HG02588 (cell line): ENCODE results near the gene MGAT5B.

Source experiments
- ATAC-seq: cut with Tn5 transposase; IDR thresholded peaks from one replicate; pipeline ENCODE4 v1.9.1; 2021; ENCODE audit warnings: mild to moderate bottlenecking, moderate library complexity; ENCODE audit not compliant: unreplicated experiment

MGAT5B gene

DNA sequence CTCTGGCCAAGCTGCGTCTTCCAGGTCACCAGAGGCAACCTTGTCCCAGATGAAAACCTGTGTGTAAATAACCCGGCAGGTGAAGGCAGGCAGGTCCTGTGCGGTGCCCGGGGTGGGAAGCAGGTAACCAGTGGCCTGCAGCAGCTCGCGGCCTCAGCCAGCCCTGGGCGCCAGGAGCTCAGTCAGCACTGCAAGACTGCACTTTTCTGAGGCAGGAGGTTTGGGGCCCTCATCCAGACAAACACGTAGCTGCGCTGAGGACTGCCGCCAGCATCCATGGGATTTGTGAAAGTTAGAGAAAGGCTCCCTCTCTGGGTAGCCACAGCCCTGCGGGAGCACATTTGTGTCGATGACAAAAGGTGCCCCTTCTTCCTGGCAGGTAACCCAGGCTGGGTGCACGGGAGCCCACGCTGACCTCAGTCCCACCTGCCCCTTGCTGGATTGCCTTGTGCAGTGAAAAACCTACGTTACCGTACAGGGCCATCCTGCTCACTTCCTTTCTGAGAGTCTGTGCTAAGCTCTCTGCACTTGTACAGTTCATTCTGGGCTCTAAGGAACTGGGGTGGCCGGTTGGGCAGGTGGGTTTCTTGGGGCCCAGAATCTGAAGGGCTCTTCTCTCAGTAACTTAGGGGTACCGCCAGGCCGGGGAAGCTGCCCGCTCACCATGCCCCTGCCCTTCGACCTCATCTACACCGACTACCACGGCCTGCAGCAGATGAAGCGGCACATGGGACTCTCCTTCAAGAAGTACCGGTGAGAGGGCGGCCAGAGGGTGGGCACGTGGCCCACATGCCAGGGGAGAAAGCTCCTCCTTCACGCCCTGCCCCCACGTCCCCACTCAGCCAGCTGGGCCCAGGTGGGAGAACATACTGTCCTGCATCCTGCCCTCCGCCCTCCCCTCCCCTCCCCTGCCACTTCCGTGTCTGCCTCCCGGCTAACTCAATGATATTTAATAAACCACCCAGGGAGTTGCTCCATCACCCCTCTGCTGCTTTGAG is 56.4 kb downstream of the MGAT5B start:
- ATAC-seq: no peak

DNA sequence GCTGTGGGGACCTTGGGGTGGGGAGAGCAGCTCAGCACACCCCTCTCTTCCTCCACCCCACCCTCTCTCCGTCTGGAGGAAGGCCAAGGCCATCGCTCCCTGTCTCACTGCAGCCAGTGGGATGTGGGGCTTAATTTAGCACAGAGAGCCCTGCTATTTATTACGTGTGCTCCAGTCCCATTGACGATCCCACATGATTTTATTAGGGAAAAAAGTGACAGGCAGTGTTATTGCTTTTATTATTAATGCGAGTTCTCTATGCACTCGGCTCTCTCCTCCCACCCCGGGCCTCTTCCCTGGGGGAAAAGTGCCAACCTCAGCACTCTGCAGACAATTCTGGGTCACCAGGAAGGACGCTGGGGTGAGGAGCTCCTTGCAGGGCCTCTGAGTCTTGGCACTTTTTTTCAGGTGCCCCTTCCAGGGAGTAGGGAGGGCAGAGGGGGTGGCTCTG is 57.3 kb downstream of the MGAT5B start:
- no peak for ATAC-seq

DNA sequence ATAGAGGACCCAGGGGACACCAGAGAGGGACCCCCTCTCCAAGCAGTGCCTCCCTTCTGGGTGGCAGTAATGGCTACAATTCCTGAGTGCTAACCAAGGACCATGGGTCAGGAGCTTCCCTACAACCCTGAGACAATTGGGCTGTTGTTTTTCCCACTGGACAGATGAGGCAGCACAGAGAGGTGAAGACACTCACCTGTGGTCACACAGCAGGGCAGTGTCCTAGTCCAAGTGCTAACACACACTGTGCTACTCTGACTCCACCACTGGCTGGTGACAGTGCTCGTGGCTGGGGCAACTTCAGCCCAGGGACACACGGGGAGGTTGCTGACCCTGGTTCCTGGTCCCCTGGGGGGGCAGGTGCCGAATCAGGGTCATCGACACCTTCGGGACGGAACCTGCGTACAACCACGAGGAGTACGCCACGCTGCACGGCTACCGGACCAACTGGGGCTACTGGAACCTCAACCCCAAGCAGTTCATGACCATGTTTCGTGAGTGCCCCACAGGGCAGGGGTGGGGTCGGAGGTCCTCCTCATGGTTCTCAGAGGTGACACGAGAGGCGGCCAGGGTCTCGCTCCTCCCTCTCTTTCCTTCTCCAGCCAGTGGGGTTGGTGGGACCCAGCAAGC is 58.1 kb downstream of the MGAT5B start:
- no peak for ATAC-seq

DNA sequence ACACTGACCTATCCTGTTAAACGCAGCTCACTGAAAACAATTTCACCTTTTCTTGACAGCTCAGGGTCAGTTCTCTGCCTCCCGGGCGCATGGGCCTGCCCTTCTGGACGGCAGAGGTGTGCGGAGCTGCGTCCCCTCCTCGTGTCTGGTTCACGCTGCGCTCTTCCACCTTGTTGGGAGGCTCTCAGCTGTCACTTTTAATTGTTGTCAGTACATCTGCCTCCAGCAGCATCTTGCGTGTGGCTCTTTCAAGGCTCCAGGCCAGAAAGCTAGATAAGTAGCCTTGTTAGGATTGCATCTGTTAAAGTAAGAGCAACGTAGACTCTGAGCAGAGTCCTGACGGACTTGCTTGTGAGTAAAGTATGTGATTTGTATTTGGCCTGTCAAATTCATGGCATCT is 59.4 kb downstream of the MGAT5B start:
- no peak for ATAC-seq

DNA sequence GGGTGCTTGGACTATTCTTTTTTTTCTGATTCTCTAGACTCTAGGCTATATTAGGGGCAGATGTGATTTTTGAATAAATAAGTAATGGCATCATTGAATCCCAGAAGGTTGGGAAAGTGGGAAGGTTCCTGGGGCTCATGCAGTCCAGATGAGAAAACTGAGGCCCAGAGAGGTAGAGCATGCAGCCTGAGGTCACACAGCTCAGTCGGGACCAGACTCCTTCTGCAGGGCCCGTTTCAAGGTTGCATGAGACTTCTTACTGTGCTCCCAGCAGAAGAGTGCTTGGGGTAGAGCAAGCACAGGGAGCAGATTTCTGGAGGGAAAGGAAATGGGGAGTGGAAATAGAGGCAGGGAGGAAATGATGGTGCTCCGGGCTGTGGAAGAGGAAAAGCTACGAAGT is 59.8 kb downstream of the MGAT5B start:
- ATAC-seq: no peak

DNA sequence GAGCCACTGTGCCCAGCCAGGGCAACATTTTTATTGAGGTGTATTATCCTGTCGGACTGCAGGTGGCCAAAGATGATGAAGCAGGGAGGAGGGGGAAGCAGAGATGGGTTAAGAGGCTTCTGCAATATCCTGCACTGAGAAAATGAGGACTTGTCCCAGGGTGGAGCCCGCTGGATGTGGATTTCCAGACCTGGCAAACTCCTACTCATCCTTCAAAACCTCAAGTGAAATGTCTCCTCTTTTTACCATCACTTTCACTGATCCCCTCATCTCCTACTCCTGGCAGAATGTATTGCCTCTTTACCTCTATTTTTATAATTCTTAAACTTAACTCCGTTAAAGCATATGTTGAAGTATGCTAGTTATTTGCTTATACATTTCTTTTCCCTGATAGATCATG is 60.9 kb downstream of the MGAT5B start:
- ATAC-seq: no peak

DNA sequence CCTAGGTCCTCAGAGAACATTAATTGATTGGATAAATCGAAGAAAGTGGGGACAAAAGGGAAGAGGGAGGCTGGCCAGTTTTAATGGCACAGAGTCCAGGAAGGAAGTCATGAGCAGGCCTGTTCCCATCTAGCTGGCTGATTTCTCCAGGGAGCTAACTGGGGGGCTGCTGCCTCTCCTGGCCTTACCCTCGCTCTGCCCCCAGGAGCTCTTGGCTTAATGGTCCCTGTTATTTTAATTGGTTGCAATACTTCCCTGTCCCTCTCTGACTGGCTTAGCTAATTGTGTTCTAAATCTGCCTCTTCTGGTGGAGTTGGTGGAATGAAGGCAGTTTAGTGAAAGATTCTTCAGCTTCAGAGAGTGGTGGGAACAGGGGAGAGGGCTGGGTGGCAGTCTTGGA is 61.4 kb downstream of the MGAT5B start:
- ATAC-seq: no peak

DNA sequence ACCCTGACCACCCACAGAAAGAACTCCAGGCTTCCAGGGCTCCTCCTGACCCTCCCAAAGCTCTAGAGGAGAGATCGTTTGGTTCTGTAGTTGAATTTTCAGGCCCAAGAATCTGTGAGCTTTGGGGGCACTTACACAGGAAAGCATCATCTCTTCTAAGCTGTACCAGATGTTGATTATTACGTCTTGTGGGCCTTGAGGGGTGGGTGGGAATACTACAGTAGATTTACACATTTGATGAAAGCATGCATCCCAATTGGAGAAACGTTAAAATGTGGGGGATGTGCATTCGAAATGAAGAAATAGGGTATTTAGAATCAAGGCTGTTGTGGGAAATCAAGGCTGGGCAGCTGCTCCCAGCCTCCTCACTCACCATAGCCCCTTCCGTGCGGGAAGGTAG is 61.9 kb downstream of the MGAT5B start:
- no peak for ATAC-seq

DNA sequence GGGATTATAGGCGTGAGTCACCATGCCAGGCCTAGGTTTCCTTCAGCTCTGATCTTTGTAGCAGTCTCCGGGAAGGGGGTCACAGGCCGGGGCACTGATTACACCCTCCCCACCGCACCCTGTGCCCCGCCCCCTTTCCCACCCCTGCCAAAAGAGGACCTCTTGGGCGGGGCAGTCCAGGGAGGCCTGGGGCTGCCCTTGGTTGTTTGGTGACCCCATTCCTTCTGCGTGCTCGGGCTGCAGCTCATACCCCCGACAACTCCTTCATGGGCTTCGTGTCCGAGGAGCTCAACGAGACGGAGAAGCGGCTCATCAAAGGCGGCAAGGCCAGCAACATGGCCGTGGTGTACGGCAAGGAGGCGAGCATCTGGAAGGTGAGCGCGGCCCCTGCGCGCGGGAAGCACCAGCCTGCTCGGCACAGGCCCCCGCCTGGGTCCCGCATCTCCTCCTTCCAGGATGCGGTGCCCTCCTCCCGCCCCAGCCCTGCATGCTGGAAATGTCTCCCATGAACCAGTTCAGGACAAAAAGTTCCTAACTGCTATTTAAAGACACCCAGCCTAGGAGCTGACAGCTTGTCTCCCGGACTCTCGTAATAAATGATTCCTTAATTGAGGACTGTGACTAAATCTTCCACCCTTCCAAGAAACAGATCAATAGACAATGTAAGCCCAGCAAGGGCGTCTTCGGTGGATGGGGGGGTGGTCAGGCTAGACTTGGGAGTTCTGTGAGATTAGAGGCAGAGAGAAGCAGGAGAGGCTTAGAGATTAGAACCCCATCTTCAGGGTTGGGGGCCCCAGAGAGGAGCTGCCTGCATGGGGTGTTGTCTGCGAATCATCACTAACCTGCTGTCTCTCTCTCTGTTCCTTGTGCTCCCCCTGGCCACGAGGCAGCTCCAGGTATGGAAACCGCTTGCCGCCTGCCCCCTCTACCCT is 64.5 kb downstream of the MGAT5B start:
- ATAC-seq: no peak

DNA sequence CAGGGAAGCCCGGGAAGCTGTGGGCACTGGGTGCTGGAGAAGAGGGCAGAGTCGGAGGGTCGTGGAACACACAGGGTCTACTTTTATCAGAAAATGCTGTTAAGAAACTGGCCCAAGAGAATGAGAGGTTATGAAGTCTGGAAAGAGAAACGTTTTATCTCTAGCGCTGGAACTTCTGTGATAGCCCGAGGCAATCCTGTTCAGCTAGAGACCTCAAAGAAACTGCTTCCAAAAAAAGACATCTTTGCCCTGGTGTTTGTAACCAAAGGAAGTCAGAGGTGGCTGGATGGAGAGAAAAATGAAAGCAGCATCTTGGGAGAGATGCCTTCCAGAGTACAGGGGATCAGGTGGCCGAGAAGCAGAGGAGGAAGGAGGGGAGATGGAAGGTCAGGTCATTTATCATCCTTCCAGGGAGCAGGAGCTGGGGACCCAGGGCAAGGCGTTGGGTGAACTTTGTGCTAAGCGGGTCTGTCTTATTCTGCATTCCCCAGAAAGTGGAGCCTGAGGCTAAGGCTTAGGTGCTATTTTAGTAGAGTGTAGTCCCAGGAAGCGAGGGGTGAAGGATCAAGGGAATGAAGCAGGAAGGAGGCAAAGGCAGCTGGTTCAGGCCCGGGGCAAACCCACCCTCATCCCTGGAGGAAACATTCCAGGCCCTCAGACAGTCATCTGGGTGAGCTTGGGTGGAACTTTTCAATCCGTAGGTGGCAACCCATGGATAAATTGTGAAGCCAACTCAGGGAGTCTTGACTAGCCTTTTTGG is 66.5 kb downstream of the MGAT5B start:
- ATAC-seq: no peak

DNA sequence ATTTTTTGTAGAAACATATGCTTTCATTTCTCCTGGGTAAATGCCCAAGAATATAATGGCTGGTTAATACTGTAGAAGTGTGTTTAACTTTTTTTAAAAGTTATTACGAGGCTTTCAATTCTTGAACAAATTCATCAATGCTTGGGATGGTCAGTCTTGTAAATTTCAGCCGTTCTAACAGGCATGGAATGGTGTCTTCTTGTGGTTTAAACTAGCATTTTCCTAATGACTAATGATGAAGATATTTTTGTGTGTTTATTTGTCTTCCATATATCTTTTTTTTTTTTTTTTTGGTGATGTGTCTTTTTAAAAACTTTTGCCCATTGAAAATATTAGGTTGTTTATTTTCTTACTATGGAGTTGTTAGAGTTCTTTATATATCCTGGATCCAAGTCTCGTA is 67.1 kb downstream of the MGAT5B start:
- ATAC-seq: no peak

DNA sequence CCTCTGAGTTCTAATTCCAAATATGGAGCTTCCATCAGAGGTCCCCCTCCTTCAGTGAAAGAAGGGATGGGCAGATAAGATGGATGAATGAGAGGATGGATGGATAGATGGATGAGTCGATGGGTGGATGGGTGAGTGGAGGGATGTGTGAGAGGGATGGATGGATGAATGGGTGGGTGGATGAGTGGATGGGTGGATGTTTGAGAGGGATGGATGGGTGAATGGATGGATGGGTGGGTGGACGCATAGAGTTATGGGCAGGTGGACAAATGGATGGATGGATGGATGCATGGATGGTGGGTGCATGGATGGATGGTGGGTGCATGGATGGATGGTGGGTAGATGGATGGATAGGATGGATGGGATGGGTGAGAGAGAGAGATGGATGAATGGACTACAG is 69.0 kb downstream of the MGAT5B start:
- no peak for ATAC-seq

DNA sequence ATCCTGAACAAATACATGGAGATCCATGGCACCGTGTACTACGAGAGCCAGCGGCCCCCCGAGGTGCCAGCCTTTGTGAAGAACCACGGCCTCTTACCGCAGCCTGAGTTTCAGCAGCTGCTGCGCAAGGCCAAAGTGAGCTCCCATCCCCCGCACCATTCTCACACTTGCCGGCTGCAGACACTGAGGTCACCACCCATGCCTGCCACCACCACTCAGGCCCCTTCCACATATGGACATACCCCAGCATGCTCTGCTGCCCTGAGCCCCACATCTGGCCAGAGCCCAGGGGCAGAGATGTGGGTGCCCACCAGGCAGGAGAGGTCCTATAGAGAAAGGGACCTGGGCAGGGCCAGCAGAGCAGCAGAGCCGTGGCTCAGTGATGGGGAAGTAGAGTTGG is 69.8 kb downstream of the MGAT5B start:
- ATAC-seq: no peak

DNA sequence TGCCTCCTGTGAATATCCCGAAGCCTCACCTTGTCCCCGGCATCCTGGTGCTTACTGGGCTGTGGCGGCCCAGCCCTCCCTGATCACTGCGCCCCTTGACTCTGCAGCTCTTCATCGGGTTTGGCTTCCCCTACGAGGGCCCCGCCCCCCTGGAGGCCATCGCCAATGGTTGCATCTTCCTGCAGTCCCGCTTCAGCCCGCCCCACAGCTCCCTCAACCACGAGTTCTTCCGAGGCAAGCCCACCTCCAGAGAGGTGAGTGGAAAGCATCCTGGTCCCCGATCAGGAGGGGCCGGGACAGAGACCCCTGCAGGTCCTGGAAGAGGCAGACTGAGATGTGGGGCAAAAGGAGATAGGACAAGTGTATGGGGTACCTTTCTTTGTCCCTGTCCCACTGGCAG is 72.1 kb downstream of the MGAT5B start:
- no peak for ATAC-seq

DNA sequence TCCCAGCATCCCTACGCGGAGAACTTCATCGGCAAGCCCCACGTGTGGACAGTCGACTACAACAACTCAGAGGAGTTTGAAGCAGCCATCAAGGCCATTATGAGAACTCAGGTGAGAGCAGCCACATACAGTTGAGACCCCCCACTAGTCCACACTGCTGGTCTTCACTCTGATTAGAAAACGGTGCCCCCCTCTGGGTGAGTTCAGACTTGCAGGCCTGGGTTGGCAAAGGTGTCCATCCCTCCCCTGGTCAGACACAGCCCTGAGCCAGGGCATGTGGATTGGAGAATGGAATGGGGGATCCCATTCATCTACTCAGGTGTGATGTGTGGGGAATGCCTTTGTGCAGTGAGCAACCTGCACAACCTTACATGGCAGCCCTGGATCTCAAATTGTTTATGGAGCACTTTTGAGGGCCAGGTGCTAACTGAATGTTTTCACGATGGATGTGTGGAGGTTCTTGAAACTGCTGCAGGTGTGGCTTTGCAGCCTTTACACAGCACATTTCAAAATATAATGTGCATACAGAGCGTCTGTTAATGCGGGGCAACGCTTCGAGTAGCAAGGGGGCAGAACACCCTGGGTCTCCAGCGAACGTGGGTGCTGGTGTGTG is 72.6 kb downstream of the MGAT5B start:
- ATAC-seq: no peak

DNA sequence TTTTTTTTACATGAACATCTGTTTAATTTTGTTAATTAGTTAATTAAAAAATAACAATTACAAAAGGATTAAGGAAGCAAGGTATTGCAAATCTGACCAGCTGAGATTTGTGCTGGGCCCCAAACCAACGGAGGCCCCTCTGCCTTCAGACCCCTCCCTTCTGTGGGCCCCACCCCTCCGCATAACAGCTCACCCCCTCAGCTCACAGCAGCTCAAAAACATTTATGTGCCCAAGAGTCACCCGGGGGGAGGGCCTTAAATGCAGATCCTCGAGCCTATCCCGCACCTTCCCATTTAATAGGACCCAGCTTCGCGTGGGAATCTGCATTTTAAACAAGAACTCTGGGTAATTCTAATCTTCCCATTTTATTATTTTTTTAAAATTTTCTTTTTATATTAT is 75.0 kb downstream of the MGAT5B start:
- no peak for ATAC-seq

DNA sequence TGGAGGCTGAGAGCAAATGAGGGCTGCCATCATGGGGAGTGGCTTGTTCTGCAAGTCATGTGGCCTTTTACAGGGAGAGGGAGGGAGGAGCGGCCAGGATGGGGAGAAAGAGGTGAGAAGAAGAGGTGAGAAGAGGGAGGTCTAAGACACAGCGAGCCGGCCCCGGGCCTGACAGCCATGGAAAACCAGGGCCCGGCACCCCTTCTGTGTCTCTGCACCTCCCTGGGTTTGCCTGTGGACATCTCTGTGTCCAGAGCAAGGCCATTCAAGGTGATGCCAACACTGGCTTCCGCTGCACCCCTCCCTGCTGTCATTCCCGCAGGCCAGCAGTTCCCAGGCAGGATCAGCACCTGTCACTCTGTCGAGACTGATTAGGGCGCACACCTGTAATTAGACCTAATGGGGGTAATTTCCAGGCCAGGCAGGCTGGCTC is 75.6 kb downstream of the MGAT5B start:
- ATAC-seq: no peak

DNA sequence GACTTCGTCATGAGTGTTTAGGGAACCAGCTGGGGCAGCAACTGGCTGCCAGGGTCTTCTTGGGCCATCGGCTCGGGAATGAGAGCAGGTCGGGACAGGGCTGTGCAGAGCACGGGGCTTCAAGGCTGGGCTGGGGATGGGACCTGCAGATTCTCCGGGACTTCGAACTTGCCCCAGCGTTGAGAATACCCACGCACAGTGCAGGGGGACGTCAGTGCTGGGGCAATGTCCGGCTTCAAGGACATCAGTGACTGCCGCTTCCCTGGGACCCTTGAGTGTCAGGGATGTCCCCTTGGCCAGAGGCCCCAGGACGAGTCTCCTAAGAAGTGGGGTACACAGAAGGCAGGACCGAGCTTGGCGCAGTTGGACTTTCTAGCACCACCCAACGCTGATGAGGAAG is 76.3 kb downstream of the MGAT5B start:
- no peak for ATAC-seq

DNA sequence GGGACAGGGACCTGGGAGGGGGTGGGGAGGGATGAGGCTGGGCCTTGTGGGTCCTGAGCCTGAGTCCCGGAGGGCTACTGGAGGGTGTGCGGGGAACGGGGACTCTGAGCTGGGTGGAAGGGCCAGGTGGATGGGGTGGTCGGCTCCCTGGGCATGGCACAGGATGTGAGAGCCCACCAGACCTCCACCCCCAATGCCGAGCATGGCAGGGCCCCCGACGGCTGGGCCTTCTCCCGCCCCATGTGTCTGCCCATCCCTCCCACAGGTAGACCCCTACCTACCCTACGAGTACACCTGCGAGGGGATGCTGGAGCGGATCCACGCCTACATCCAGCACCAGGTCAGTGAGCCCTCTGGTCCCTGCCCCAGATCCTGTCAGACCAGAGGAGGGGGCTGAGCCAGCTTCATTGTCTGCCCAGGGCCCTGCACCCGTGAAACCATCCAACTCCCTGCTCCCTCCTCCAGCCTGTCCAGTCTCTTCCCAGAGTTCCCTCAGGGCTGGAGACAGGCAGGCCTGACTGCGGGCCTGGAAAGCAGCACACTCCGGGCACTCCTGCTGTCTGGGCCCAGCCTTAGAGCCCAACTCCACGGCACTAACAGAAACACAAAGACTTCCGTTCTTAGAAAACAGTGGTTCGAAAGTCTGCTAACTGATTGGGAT is 78.0 kb downstream of the MGAT5B start:
- ATAC-seq: no peak

DNA sequence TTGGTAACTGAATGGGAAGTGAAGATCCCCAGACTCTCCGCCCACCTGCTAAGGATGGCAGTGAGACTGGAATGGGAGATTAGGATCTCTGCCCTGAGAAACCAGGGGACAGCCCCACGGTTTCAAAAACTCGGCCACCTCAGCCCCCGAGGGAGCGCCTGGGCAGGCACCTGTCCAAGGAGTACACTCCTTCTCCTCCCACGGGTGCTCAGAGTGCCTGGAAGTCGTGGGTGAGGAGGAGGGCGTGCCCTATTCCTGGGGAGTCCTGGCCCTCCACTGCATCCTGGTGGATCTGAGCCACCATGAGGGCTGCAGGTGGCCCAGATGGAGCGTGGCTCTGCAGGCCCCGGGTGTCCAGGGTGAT is 78.5 kb downstream of the MGAT5B start:
- ATAC-seq: no peak
